HEK293 (cell line): Measurements from ENCODE around the gene BRF1.
A peak's percentile ranks its signal among the peaks of the same experiment; 100 is the strongest.

Experiments
- CTCF ChIP-seq: fragments of 450-650 bp; formaldehyde crosslinking; IDR thresholded peaks from 2 replicates; pipeline ENCODE4 v1.5.1; 2016; ENCODE audit warnings: missing biosample characterization, missing genetic modification characterization
- REST ChIP-seq: fragments of 450-650 bp; formaldehyde crosslinking; IDR thresholded peaks from 2 replicates; pipeline ENCODE4 v1.5.1; 2016; ENCODE audit warnings: missing biosample characterization, missing genetic modification characterization
- TCF7L2 ChIP-seq: IDR thresholded peaks from 2 replicates; pipeline ENCODE4 v1.6.1; 2011; ENCODE audit warnings: low read depth, mild to moderate bottlenecking, inconsistent platforms, low read length, moderate library complexity, borderline replicate concordance
- ZBTB49 ChIP-seq: fragments of 450-650 bp; formaldehyde crosslinking; IDR thresholded peaks from 2 replicates; pipeline ENCODE4 v1.5.1; 2016; ENCODE audit warnings: missing biosample characterization, missing genetic modification characterization, low read depth
- ZNF658 ChIP-seq: fragments of 450-650 bp; formaldehyde crosslinking; IDR thresholded peaks from 2 replicates; pipeline ENCODE4; 2016; ENCODE audit warnings: missing biosample characterization, missing genetic modification characterization

GRCh38 chr14:105200074-105200473 is 100.7 kb downstream of the BRF1 start:
- TF ChIP-seq REST (no peak), ZBTB49 (tag by site-specific recombination) (no peak), CTCF (tag by site-specific recombination) (0 out of 2 replicates have a peak, but pooled peaks have one; percentile 23), ZNF658 (no peak), TCF7L2 (no peak)
